GM19025 (cell line): ENCODE measurements around the gene TCF7.
A peak's percentile ranks its signal among the peaks of the same experiment; 100 is the strongest.

ENCODE experiments used
- ATAC-seq: cut with Tn5 transposase; IDR thresholded peaks from one replicate; pipeline ENCODE4 v1.9.1; 2021; ENCODE audit warnings: mild to moderate bottlenecking, low read depth, moderate library complexity; ENCODE audit not compliant: unreplicated experiment

The TCF7 gene

GRCh38 chr5:134128648-134128995, 14.1 kb downstream of the TCF7 start:
- no peak for ATAC-seq

- no peak for ATAC-seq
These were observed 15.1 kb downstream of the TCF7 start for GRCh38 chr5:134129411-134130238.

GRCh38 chr5:134130239-134130945, 15.9 kb downstream of the TCF7 start:
- no peak for ATAC-seq

- ATAC-seq = no peak
These were observed 16.7 kb downstream of the TCF7 start for GRCh38 chr5:134131165-134131564.

- ATAC-seq = no peak
These were observed 17.3 kb downstream of the TCF7 start for GRCh38 chr5:134131578-134132350.

GRCh38 chr5:134132372-134133187, 18.1 kb downstream of the TCF7 start:
- ATAC-seq = peak; percentile 65

- ATAC-seq = no peak
These were observed 18.9 kb downstream of the TCF7 start for GRCh38 chr5:134133188-134133994.

- no peak for ATAC-seq
These were observed 19.6 kb downstream of the TCF7 start for GRCh38 chr5:134133995-134134541.

- no peak for ATAC-seq
These were observed 20.7 kb downstream of the TCF7 start for GRCh38 chr5:134135091-134135655.

- ATAC-seq = no peak
These were observed 21.7 kb downstream of the TCF7 start for GRCh38 chr5:134136221-134136631.

GRCh38 chr5:134136771-134137170, 22.3 kb downstream of the TCF7 start:
- no peak for ATAC-seq

GRCh38 chr5:134138416-134139376, 24.2 kb downstream of the TCF7 start:
- peak; percentile 77 for ATAC-seq

GRCh38 chr5:134139377-134139851, 24.9 kb downstream of the TCF7 start:
- ATAC-seq = no peak

- ATAC-seq = no peak
These were observed 25.5 kb downstream of the TCF7 start for GRCh38 chr5:134139891-134140469.

GRCh38 chr5:134140530-134141201, 26.2 kb downstream of the TCF7 start:
- no peak for ATAC-seq

GRCh38 chr5:134141331-134142050, 27.0 kb downstream of the TCF7 start:
- ATAC-seq = no peak
